ENCODE results near the gene PDIA4. TPM values are rescaled to one million over a fixed set of nuclear protein-coding genes. Genes with fewer than 3 reads are reported as not detected.

PDIA4 gene
- total RNA-seq, 1 experiment from 2014 or later: 281 TPM

GRCh38 chr7:148993193-148993592 is 35.1 kb downstream of the PDIA4 start:
- peaks cover 8% of the 10 kb centered on the region; the same call in 1 of the 2 replicates for H3K4me1 ChIP-seq (ENCODE audit: control insufficient read depth, insufficient read depth, low read length)
- H3K9me3 ChIP-seq (ENCODE audit: control insufficient read depth, insufficient read depth, low read depth, low read length): no peaks in the 10 kb centered on the region
- ChIA-PET CTCF (interaction anchor here (0.6 to 0.7 kb wide), 3 partner anchors 9 to 1383 kb away, joined by 3 to 6 read pairs (median 3); no protein-coding TSS in a partner anchor), POLR2A (no interaction called here)
- no peaks in the 10 kb centered on the region for H3K27me3 ChIP-seq (ENCODE audit: control insufficient read depth, insufficient read depth, low read length)
- TF ChIP-seq, protein P1, sequence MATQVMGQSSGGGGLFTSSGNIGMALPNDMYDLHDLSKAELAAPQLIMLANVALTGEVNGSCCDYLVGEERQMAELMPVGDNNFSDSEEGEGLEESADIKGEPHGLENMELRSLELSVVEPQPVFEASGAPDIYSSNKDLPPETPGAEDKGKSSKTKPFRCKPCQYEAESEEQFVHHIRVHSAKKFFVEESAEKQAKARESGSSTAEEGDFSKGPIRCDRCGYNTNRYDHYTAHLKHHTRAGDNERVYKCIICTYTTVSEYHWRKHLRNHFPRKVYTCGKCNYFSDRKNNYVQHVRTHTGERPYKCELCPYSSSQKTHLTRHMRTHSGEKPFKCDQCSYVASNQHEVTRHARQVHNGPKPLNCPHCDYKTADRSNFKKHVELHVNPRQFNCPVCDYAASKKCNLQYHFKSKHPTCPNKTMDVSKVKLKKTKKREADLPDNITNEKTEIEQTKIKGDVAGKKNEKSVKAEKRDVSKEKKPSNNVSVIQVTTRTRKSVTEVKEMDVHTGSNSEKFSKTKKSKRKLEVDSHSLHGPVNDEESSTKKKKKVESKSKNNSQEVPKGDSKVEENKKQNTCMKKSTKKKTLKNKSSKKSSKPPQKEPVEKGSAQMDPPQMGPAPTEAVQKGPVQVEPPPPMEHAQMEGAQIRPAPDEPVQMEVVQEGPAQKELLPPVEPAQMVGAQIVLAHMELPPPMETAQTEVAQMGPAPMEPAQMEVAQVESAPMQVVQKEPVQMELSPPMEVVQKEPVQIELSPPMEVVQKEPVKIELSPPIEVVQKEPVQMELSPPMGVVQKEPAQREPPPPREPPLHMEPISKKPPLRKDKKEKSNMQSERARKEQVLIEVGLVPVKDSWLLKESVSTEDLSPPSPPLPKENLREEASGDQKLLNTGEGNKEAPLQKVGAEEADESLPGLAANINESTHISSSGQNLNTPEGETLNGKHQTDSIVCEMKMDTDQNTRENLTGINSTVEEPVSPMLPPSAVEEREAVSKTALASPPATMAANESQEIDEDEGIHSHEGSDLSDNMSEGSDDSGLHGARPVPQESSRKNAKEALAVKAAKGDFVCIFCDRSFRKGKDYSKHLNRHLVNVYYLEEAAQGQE (IDR thresholded peaks at IDR 0.05; ENCODE audit: insufficient read depth in 1 of 2, low read depth in 2 of 2, low read length in 1 of 2): no peak
- TF ChIP-seq POLR2AphosphoS5 (IDR thresholded peaks at IDR 0.05; ENCODE audit: low read depth, low read length) (no peak), TCF7L2 (IDR thresholded peaks at IDR 0.05; ENCODE audit: low read depth, low read length) (no peak), CTCF (IDR thresholded peaks at IDR 0.05) (no peak), SIN3A (IDR thresholded peaks at IDR 0.05; ENCODE audit: borderline replicate concordance, insufficient read depth, low read depth, low read length) (no peak)
- H3K36me3 ChIP-seq (ENCODE audit: control insufficient read depth, insufficient read depth, low read length): no peaks in the 10 kb centered on the region
- ATAC-seq (no peak), DNase-seq (ENCODE audit: low read depth, low spot score) (no peak)
- no TSS peak for BruUV-seq (replicated peaks)
- in situ Hi-C loops (cut with HindIII; ENCODE audit: low pct_unique_long_range_greater_than_20kb, low sequenced_read_pairs): no loop called here
- intact Hi-C loops (cut with micrococcal nuclease; ENCODE audit: unreplicated experiment): no loop called here
- H3K4me3 ChIP-seq (ENCODE audit: low read depth in 2 of 2, low read length in 2 of 2): no peak overlapping the region
- H3K27ac ChIP-seq (ENCODE audit: low read length): no peak overlapping the region

- peaks cover 10% of the 10 kb centered on the region for H3K4me1 ChIP-seq (ENCODE audit: control insufficient read depth, insufficient read depth, low read length)
- H3K36me3 ChIP-seq (ENCODE audit: control insufficient read depth, insufficient read depth, low read length): no peaks in the 10 kb centered on the region
- TF ChIP-seq SIN3A (IDR thresholded peaks at IDR 0.05; ENCODE audit: borderline replicate concordance, insufficient read depth, low read depth, low read length) (no peak), POLR2AphosphoS5 (IDR thresholded peaks at IDR 0.05; ENCODE audit: low read depth, low read length) (no peak), TCF7L2 (IDR thresholded peaks at IDR 0.05; ENCODE audit: low read depth, low read length) (no peak), CTCF (IDR thresholded peaks at IDR 0.05) (no peak)
- TF ChIP-seq, protein P1 (IDR thresholded peaks at IDR 0.05; ENCODE audit: insufficient read depth in 1 of 2, low read depth in 2 of 2, low read length in 1 of 2): no peak
- H3K27ac ChIP-seq (ENCODE audit: low read length): no peak overlapping the region
- no TSS peak for BruUV-seq (replicated peaks)
- no peaks in the 10 kb centered on the region for H3K27me3 ChIP-seq (ENCODE audit: control insufficient read depth, insufficient read depth, low read length)
- intact Hi-C loops (cut with micrococcal nuclease; ENCODE audit: unreplicated experiment): no loop called here
- no peak overlapping the region for H3K4me3 ChIP-seq (ENCODE audit: low read depth in 2 of 2, low read length in 2 of 2)
- DNase-seq (ENCODE audit: low read depth, low spot score) (no peak), ATAC-seq (no peak)
- ChIA-PET POLR2A (no interaction called here), CTCF (no interaction called here)
- in situ Hi-C loops (cut with HindIII; ENCODE audit: low pct_unique_long_range_greater_than_20kb, low sequenced_read_pairs): no loop called here
- H3K9me3 ChIP-seq (ENCODE audit: control insufficient read depth, insufficient read depth, low read depth, low read length): no peaks in the 10 kb centered on the region
Observed at GRCh38 chr7:148991536-148991935, 36.8 kb downstream of the PDIA4 start.
